Measurements from ENCODE around the gene CUX1. TPM values are rescaled to one million over a fixed set of nuclear protein-coding genes. Genes with fewer than 3 reads are reported as not detected.

CUX1 gene
- total RNA-seq, 1 experiment from 2014 or later = 54.8 TPM

GRCh38 chr7:102208826-102209225 is 391.4 kb downstream of the CUX1 start:
- no peak for TF ChIP-seq CTCF (IDR thresholded peaks at IDR 0.05; ENCODE audit: unreplicated experiment)
- no peaks in the 10 kb centered on the region for H3K36me3 Mint-ChIP-seq (ENCODE audit: insufficient read depth, unreplicated experiment)
- CTCF ChIA-PET = no interaction called here
- no peak for DNase-seq
- no peak overlapping the region for H3K4me3 Mint-ChIP-seq (ENCODE audit: low read depth, unreplicated experiment)
- no peaks in the 10 kb centered on the region for H3K9me3 Mint-ChIP-seq (ENCODE audit: low read depth, unreplicated experiment)
- intact Hi-C loops (cut with micrococcal nuclease; ENCODE audit: unreplicated experiment) = no loop called here
- H3K4me1 Mint-ChIP-seq (ENCODE audit: low read depth, unreplicated experiment) = no peaks in the 10 kb centered on the region
- H3K27ac Mint-ChIP-seq (ENCODE audit: unreplicated experiment) = no peak overlapping the region
- no peaks in the 10 kb centered on the region for H3K27me3 Mint-ChIP-seq (ENCODE audit: unreplicated experiment)
- BruUV-seq (replicated peaks) = no TSS peak

GRCh38 chr7:102210787-102211186 is 393.4 kb downstream of the CUX1 start:
- Mint-ChIP-seq H3K4me3 (ENCODE audit: low read depth, unreplicated experiment) (no peak overlapping the region), H3K36me3 (ENCODE audit: insufficient read depth, unreplicated experiment) (no peaks in the 10 kb centered on the region), H3K9me3 (ENCODE audit: low read depth, unreplicated experiment) (no peaks in the 10 kb centered on the region), H3K27me3 (ENCODE audit: unreplicated experiment) (no peaks in the 10 kb centered on the region), H3K4me1 (ENCODE audit: low read depth, unreplicated experiment) (no peaks in the 10 kb centered on the region), H3K27ac (ENCODE audit: unreplicated experiment) (no peak overlapping the region)
- intact Hi-C loops (cut with micrococcal nuclease; ENCODE audit: unreplicated experiment) = no loop called here
- no peak for TF ChIP-seq CTCF (IDR thresholded peaks at IDR 0.05; ENCODE audit: unreplicated experiment)
- no peak for DNase-seq
- CTCF ChIA-PET = no interaction called here
- no TSS peak for BruUV-seq (replicated peaks)

- no peak overlapping the region for H3K27ac Mint-ChIP-seq (ENCODE audit: unreplicated experiment)
- BruUV-seq (replicated peaks) = no TSS peak
- CTCF ChIA-PET = no interaction called here
- intact Hi-C loops (cut with micrococcal nuclease; ENCODE audit: unreplicated experiment) = no loop called here
- H3K27me3 Mint-ChIP-seq (ENCODE audit: unreplicated experiment) = no peaks in the 10 kb centered on the region
- TF ChIP-seq CTCF (IDR thresholded peaks at IDR 0.05; ENCODE audit: unreplicated experiment) = no peak
- H3K4me3 Mint-ChIP-seq (ENCODE audit: low read depth, unreplicated experiment) = no peak overlapping the region
- DNase-seq = no peak
- no peaks in the 10 kb centered on the region for H3K9me3 Mint-ChIP-seq (ENCODE audit: low read depth, unreplicated experiment)
- H3K4me1 Mint-ChIP-seq (ENCODE audit: low read depth, unreplicated experiment) = no peaks in the 10 kb centered on the region
- peaks cover 8% of the 10 kb centered on the region for H3K36me3 Mint-ChIP-seq (ENCODE audit: insufficient read depth, unreplicated experiment)
These were observed 394.4 kb downstream of the CUX1 start for GRCh38 chr7:102211590-102212550.

GRCh38 chr7:102214477-102215072 is 397.1 kb downstream of the CUX1 start:
- Mint-ChIP-seq H3K4me1 (ENCODE audit: low read depth, unreplicated experiment) (no peaks in the 10 kb centered on the region), H3K4me3 (ENCODE audit: low read depth, unreplicated experiment) (no peak overlapping the region), H3K36me3 (ENCODE audit: insufficient read depth, unreplicated experiment) (peaks cover 8% of the 10 kb centered on the region), H3K27me3 (ENCODE audit: unreplicated experiment) (no peaks in the 10 kb centered on the region), H3K9me3 (ENCODE audit: low read depth, unreplicated experiment) (no peaks in the 10 kb centered on the region), H3K27ac (ENCODE audit: unreplicated experiment) (no peak overlapping the region)
- CTCF ChIA-PET = interaction anchor here (0.6 kb wide), 1 partner anchor 358 kb away, joined by 3 read pairs; no protein-coding TSS in a partner anchor
- BruUV-seq (replicated peaks) = no TSS peak
- DNase-seq = no peak
- TF ChIP-seq CTCF (IDR thresholded peaks at IDR 0.05; ENCODE audit: unreplicated experiment) = no peak
- intact Hi-C loops (cut with micrococcal nuclease; ENCODE audit: unreplicated experiment) = no loop called here
